GM20431 (cell line): ENCODE results near the gene PACS2.

Source experiments
- in situ Hi-C: fragments of 300-500 bp; cut with MseI, MboI; formaldehyde crosslinking; loops from one replicate; pipeline ENCODE4 v1.15.0; 2020; ENCODE audit warnings: low sequenced_read_pairs; ENCODE audit not compliant: unreplicated experiment

PACS2 gene

GRCh38 chr14:105427412-105427811 is 112.9 kb downstream of the PACS2 start:
- in situ Hi-C loops = no loop called here

GRCh38 chr14:105427936-105428485 is 113.5 kb downstream of the PACS2 start:
- in situ Hi-C loops = no loop called here

- in situ Hi-C loops = no loop called here
These were observed 115.5 kb downstream of the PACS2 start for GRCh38 chr14:105430042-105430441.

- in situ Hi-C loops = no loop called here
These were observed 116.0 kb downstream of the PACS2 start for GRCh38 chr14:105430565-105430964.

GRCh38 chr14:105431256-105431655 is 116.7 kb downstream of the PACS2 start:
- in situ Hi-C loops = no loop called here

- in situ Hi-C loops = no loop called here
These were observed 118.1 kb downstream of the PACS2 start for GRCh38 chr14:105432657-105433056.

- in situ Hi-C loops = no loop called here
These were observed 118.6 kb downstream of the PACS2 start for GRCh38 chr14:105433161-105433605.

GRCh38 chr14:105436402-105436801 is 121.9 kb downstream of the PACS2 start:
- in situ Hi-C loops = no loop called here

- in situ Hi-C loops = no loop called here
These were observed 122.6 kb downstream of the PACS2 start for GRCh38 chr14:105436891-105437722.

- in situ Hi-C loops = no loop called here
These were observed 123.4 kb downstream of the PACS2 start for GRCh38 chr14:105437723-105438500.

GRCh38 chr14:105439179-105439578 is 124.6 kb downstream of the PACS2 start:
- in situ Hi-C loops = no loop called here

- in situ Hi-C loops = no loop called here
These were observed 125.4 kb downstream of the PACS2 start for GRCh38 chr14:105439710-105440553.

GRCh38 chr14:105440554-105440900 is 126.0 kb downstream of the PACS2 start:
- in situ Hi-C loops = no loop called here

- in situ Hi-C loops = no loop called here
These were observed 126.4 kb downstream of the PACS2 start for GRCh38 chr14:105440992-105441391.

- in situ Hi-C loops = no loop called here
These were observed 127.6 kb downstream of the PACS2 start for GRCh38 chr14:105442125-105442524.

- in situ Hi-C loops = no loop called here
These were observed 128.3 kb downstream of the PACS2 start for GRCh38 chr14:105442834-105443233.

GRCh38 chr14:105444859-105445258 is 130.3 kb downstream of the PACS2 start:
- in situ Hi-C loops = no loop called here

GRCh38 chr14:105445290-105445689 is 130.7 kb downstream of the PACS2 start:
- in situ Hi-C loops = no loop called here

GRCh38 chr14:105445901-105446845 is 131.6 kb downstream of the PACS2 start:
- in situ Hi-C loops = no loop called here
